Measurements from ENCODE around the gene ARHGAP24. TPM values are rescaled to one million over a fixed set of nuclear protein-coding genes. Genes with fewer than 3 reads are reported as not detected.

The ARHGAP24 gene
- total and polyA plus RNA-seq, 10 of the 15 experiments (the other 5 are each of a cell fraction or from before 2014, with no cell fraction given): 0.10 to 4.2 (median 0.52) TPM

DNA sequence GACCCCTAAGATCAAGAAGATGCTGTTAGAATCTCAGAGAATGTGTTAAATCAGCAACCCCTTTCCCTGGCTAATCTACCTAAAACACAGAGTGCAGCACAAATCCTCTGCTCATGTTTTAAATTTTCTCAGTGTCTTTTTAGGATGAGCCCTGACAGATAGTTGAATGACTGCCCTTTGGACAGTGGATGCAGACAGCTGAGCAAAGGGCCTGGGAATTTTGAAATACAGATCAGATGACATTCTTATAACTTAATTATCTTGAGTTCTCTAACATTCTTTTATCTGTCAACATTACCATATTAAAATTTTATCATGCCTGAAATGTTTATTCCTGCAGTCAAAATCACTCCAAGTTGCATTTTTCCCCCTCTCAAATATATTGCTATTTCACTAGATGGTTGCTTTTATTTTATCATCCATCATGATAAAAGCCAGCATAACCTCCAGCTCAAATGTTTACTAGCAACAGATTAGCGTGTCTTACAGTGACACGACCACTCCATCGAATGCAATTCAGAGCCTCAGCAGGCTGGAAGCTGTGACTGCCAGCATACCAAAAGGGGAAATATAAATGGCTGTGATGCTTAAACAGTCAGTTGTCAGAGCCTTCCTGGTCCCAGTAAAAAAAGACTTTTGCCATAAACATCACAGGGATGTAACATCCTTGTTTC, 22.8 kb upstream of the ARHGAP24 start:
- ChIA-PET SMC1A (ENCODE audit: uncharacterized antibody, unreplicated experiment) (interaction anchor here (1.6 kb wide), 2 partner anchors 15 to 23 kb away, joined by 3 to 5 read pairs; partner anchors contain the start of gene ARHGAP24), CTCF (interaction anchor here (0.9 to 1.3 kb wide), 2 partner anchors 9 to 13 kb away, joined by 3 read pairs; no protein-coding TSS in a partner anchor), POLR2A (no interaction called here), RAD21 (ENCODE audit: unreplicated experiment) (no interaction called here)
- no peaks in the 10 kb centered on the region for H3K9me3 ChIP-seq (replicated peaks; ENCODE audit: control insufficient read depth, insufficient read depth, low read length)
- intact Hi-C loops (cut with micrococcal nuclease; ENCODE audit: unreplicated experiment): no loop called here
- no peak overlapping the region for H3K9ac ChIP-seq (ENCODE audit: control insufficient read depth, insufficient read depth, low read length)
- BruUV-seq (replicated peaks): no TSS peak
- 86% methylated on average over 3 of the region's 3 CpGs for WGBS (ENCODE audit: insufficient coverage, insufficient replicate concordance, low lambda C conversion rate, missing lambda C conversion rate)
- no peak for FAIRE-seq
- H3K4me2 ChIP-seq (ENCODE audit: control insufficient read depth, insufficient read depth): no peak overlapping the region
- DNase-seq (ENCODE audit: low read depth, low spot score): no peak
- H4K20me1 ChIP-seq (ENCODE audit: control insufficient read depth, insufficient read depth): no peaks in the 10 kb centered on the region
- no peaks in the 10 kb centered on the region for H3K27me3 ChIP-seq (replicated peaks in 1 of 2; ENCODE audit: control insufficient read depth in 2 of 2, insufficient read depth in 2 of 2, low read length in 1 of 2)
- no peak for ATAC-seq
- H3K36me3 ChIP-seq (ENCODE audit: control insufficient read depth in 2 of 2, insufficient read depth in 2 of 2, low read length in 1 of 2): no peaks in the 10 kb centered on the region
- in situ Hi-C loops (cut with MboI): no loop called here
- H3K4me3 ChIP-seq: no peak overlapping the region
- no peak overlapping the region for H2AFZ ChIP-seq (ENCODE audit: control insufficient read depth, low read depth, low read length)
- no peak overlapping the region for H3K27ac ChIP-seq (ENCODE audit: control insufficient read depth, insufficient read depth)
- H3K79me2 ChIP-seq (ENCODE audit: control insufficient read depth, insufficient read depth, low read length): no peaks in the 10 kb centered on the region
- no peaks in the 10 kb centered on the region for H3K4me1 ChIP-seq (ENCODE audit: control insufficient read depth, insufficient read depth, low read length)
- TF ChIP-seq PAX5 (IDR thresholded peaks at IDR 0.05; ENCODE audit: borderline replicate concordance, low read depth, low read length) (no peak), ETV6 (conservative IDR thresholded peaks at IDR 0.05 in 1 of 2, IDR thresholded peaks at IDR 0.05 in 1 of 2; ENCODE audit: borderline replicate concordance in 1 of 2, low read depth in 1 of 2) (no peak), HCFC1 (IDR thresholded peaks at IDR 0.05; ENCODE audit: low read length) (no peak), CREB1 (IDR thresholded peaks at IDR 0.05; ENCODE audit: low read depth) (no peak), HDAC2 (IDR thresholded peaks at IDR 0.05) (no peak), ZNF384 (IDR thresholded peaks at IDR 0.05; ENCODE audit: borderline replicate concordance, low read depth, low read length) (no peak), KLF5 (IDR thresholded peaks at IDR 0.05; ENCODE audit: partially characterized antibody) (no peak), NKRF (conservative IDR thresholded peaks at IDR 0.05) (no peak), YY1 (IDR thresholded peaks at IDR 0.05; ENCODE audit: low read depth, low read length) (no peak), IRF5 (IDR thresholded peaks at IDR 0.05; ENCODE audit: borderline replicate concordance) (no peak), EP300 (IDR thresholded peaks at IDR 0.05; ENCODE audit: borderline replicate concordance in 1 of 2, control insufficient read depth in 1 of 2, low read depth in 2 of 2, low read length in 2 of 2) (no peak), EED (IDR thresholded peaks at IDR 0.05; ENCODE audit: low read depth) (no peak), PAX8 (IDR thresholded peaks at IDR 0.05) (no peak), TCF12 (IDR thresholded peaks at IDR 0.05; ENCODE audit: low read depth, low read length) (no peak), NR2C2 (IDR thresholded peaks at IDR 0.05; ENCODE audit: borderline replicate concordance, control insufficient read depth, insufficient read length, low read depth) (no peak), ZBTB40 (IDR thresholded peaks at IDR 0.05; ENCODE audit: borderline replicate concordance) (no peak), CEBPB (IDR thresholded peaks at IDR 0.05; ENCODE audit: borderline replicate concordance in 1 of 2, low read depth in 2 of 2, low read length in 2 of 2) (no peak)
